Smooth muscle cell (in vitro differentiated cells): ENCODE results near the gene SETD4. TPM values are rescaled to one million over a fixed set of nuclear protein-coding genes. Genes with fewer than 3 reads are reported as not detected.

Experiments
- DNase-seq: peaks from one replicate; lab custom pipeline; 2025; ENCODE audit not compliant: unreplicated experiment; lab: John Stamatoyannopoulos, UW
- H2AFZ ChIP-seq: fragments of 200-600 bp; sonication (generic); 2 replicates; pipeline ENCODE4 v1.6.0; 2016; ENCODE audit warnings: antibody characterized with exemption, low read depth, mild to moderate bottlenecking
- H3F3A ChIP-seq: fragments of 200-600 bp; sonication (generic); 2 replicates; pipeline ENCODE4 v1.6.0; 2017; ENCODE audit warnings: antibody characterized with exemption, low read depth
- H3K27ac ChIP-seq: fragments of 200-600 bp; sonication (generic); 2 replicates; pipeline ENCODE4 v1.5.1; 2016; ENCODE audit warnings: low read depth, mild to moderate bottlenecking
- H3K27me3 ChIP-seq: fragments of 200-600 bp; sonication (generic); 2 replicates; pipeline ENCODE4 v1.6.1; 2016; ENCODE audit warnings: low read depth, mild to moderate bottlenecking
- H3K36me3 ChIP-seq: fragments of 200-600 bp; sonication (generic); 2 replicates; pipeline ENCODE4 v1.5.1; 2016; ENCODE audit warnings: low read depth
- H3K4me1 ChIP-seq: fragments of 200-600 bp; sonication (generic); 2 replicates; pipeline ENCODE4 v1.5.1; 2016; ENCODE audit warnings: low read depth
- H3K4me2 ChIP-seq: fragments of 200-600 bp; sonication (generic); 2 replicates; pipeline ENCODE4 v1.6.0; 2016; ENCODE audit warnings: mild to moderate bottlenecking
- H3K4me3 ChIP-seq: fragments of 200-600 bp; sonication (generic); 2 replicates; pipeline ENCODE4 v1.5.1; 2016; ENCODE audit warnings: mild to moderate bottlenecking
- H3K79me2 ChIP-seq: fragments of 200-600 bp; sonication (generic); 2 replicates; pipeline ENCODE4 v1.6.0; 2016; ENCODE audit warnings: low read depth, mild to moderate bottlenecking
- H3K9ac ChIP-seq: fragments of 200-600 bp; sonication (generic); 2 replicates; pipeline ENCODE4 v1.6.0; 2016; ENCODE audit warnings: low read depth
- H3K9me3 ChIP-seq: fragments of 200-600 bp; sonication (generic); replicated peaks from 2 replicates; pipeline ENCODE4 v1.5.1; 2016; ENCODE audit warnings: low read depth
- H4K20me1 ChIP-seq: fragments of 200-600 bp; sonication (generic); 2 replicates; pipeline ENCODE4 v1.6.0; 2016; ENCODE audit warnings: low read depth
- WGBS: methylation state at CpG from one replicate; pipeline ENCODE4 v1.1.7; 2016; ENCODE audit warnings: low lambda C conversion rate; 5-methylcytosine and 5-hydroxymethylcytosine counted together
- polyA plus RNA-seq: library from polyadenylated mRNA; unstranded; fragments of >200 nt; fragmentation: Nextera tagmentation; extraction: Ambion mirVana; gene quantifications from 2 replicates; pipeline ENCODE4 v1.2.1, GENCODE V29; 2016
- total RNA-seq: library from RNA; depleted of rRNA; stranded (reverse); fragments of >200 nt; gene quantifications from 2 replicates; pipeline ENCODE4 v1.2.3, GENCODE V29; 2014
- TF ChIP-seq, protein P1 (sequence below): fragments of 200-600 bp; sonication (generic); IDR thresholded peaks from 2 replicates; pipeline ENCODE4 v1.5.1; 2017; ENCODE audit warnings: borderline replicate concordance, mild to moderate bottlenecking, antibody characterized with exemption; ENCODE audit not compliant: insufficient read depth, poor library complexity, severe bottlenecking

SETD4 gene
- total and polyA plus RNA-seq, 2 experiments from 2014 or later = 10.0 to 18.7 TPM

DNA sequence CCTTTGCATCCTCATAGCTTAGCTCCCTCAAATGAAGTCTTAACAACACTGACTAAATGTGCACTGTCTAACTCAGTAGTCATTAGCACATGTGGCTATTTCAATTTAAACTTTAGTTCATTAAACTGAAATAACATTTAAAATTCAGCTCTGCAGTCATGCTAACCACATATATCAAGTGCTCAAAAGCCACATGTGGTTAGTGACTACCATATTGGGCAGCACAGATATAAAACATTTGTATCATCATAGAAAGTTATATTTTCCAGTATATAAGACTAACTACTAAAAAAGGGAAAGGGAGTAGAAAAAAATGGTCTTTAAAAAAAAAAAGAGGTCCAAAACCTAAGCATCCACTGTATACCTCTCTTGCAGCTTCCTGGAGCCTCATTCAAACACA is 64.1 kb downstream of the SETD4 start:
- no peak overlapping the region for H3K4me2 ChIP-seq
- no peak overlapping the region for H2AFZ ChIP-seq
- H3K79me2 ChIP-seq = no peaks in the 10 kb centered on the region
- no peaks in the 10 kb centered on the region for H3K4me1 ChIP-seq
- no peak overlapping the region for H3K4me3 ChIP-seq
- peaks cover 26% of the 10 kb centered on the region for H3K27me3 ChIP-seq
- H3K36me3 ChIP-seq = no peaks in the 10 kb centered on the region
- H3K9ac ChIP-seq = no peak overlapping the region
- no peak for DNase-seq
- TF ChIP-seq, protein P1, sequence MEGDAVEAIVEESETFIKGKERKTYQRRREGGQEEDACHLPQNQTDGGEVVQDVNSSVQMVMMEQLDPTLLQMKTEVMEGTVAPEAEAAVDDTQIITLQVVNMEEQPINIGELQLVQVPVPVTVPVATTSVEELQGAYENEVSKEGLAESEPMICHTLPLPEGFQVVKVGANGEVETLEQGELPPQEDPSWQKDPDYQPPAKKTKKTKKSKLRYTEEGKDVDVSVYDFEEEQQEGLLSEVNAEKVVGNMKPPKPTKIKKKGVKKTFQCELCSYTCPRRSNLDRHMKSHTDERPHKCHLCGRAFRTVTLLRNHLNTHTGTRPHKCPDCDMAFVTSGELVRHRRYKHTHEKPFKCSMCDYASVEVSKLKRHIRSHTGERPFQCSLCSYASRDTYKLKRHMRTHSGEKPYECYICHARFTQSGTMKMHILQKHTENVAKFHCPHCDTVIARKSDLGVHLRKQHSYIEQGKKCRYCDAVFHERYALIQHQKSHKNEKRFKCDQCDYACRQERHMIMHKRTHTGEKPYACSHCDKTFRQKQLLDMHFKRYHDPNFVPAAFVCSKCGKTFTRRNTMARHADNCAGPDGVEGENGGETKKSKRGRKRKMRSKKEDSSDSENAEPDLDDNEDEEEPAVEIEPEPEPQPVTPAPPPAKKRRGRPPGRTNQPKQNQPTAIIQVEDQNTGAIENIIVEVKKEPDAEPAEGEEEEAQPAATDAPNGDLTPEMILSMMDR = no peak
- no peaks in the 10 kb centered on the region for H4K20me1 ChIP-seq
- H3K9me3 ChIP-seq = no peaks in the 10 kb centered on the region
- no peaks in the 10 kb centered on the region for H3F3A ChIP-seq
- no peak overlapping the region for H3K27ac ChIP-seq

DNA sequence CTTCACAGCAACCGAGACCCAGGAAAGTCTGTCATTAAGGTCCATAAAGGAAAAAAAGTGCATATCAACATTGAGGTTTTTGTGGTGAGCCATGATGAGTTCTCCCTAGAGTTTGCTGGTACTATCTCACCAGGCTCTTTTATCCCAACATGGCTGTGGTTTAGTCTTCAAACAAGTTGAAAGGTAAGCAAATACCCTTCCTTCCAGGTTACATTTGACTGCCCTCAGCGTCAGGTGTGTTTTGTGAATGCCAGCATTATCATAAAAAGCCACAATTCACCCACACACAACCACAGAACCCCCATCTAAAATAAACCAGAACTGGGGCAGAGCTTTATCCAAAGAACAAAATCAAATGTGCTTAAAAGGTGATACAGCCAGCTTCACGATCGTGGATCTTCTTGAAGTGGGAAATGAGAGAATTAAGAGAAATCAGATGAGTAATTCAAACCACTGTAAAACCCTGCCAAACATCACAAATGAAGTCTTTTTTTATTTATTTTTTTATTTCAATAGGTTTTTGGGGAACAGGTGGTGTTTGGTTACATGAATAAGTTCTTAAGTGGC is 64.7 kb downstream of the SETD4 start:
- Histone ChIP-seq H3K4me1 (no peaks in the 10 kb centered on the region), H3K9me3 (no peaks in the 10 kb centered on the region), H4K20me1 (no peaks in the 10 kb centered on the region), H3K9ac (no peak overlapping the region), H3K4me2 (no peak overlapping the region), H3K27ac (no peak overlapping the region), H3F3A (no peaks in the 10 kb centered on the region), H3K36me3 (no peaks in the 10 kb centered on the region), H3K79me2 (no peaks in the 10 kb centered on the region), H3K27me3 (peaks cover 20% of the 10 kb centered on the region), H3K4me3 (no peak overlapping the region), H2AFZ (no peak overlapping the region)
- 62% methylated on average over 4 of the region's 4 CpGs for WGBS
- TF ChIP-seq, protein P1 = no peak
- no peak for DNase-seq

GRCh38 chr21:35994613-35995012 is 65.7 kb downstream of the SETD4 start:
- H4K20me1 ChIP-seq = no peaks in the 10 kb centered on the region
- no peak for DNase-seq
- peaks cover 14% of the 10 kb centered on the region for H3K27me3 ChIP-seq
- H3F3A ChIP-seq = no peaks in the 10 kb centered on the region
- H3K79me2 ChIP-seq = no peaks in the 10 kb centered on the region
- no peak overlapping the region for H3K4me2 ChIP-seq
- 56% methylated on average over 4 of the region's 4 CpGs for WGBS
- no peak overlapping the region for H3K4me3 ChIP-seq
- no peaks in the 10 kb centered on the region for H3K4me1 ChIP-seq
- no peaks in the 10 kb centered on the region for H3K9me3 ChIP-seq
- H3K9ac ChIP-seq = no peak overlapping the region
- TF ChIP-seq, protein P1 = no peak
- H2AFZ ChIP-seq = no peak overlapping the region
- H3K27ac ChIP-seq = no peak overlapping the region
- no peaks in the 10 kb centered on the region for H3K36me3 ChIP-seq

GRCh38 chr21:35993875-35994490 is 66.3 kb downstream of the SETD4 start:
- Histone ChIP-seq H3K9me3 (no peaks in the 10 kb centered on the region), H3K4me2 (no peak overlapping the region), H2AFZ (no peak overlapping the region), H3F3A (no peaks in the 10 kb centered on the region), H3K36me3 (no peaks in the 10 kb centered on the region), H3K4me1 (no peaks in the 10 kb centered on the region), H3K4me3 (no peak overlapping the region), H4K20me1 (no peaks in the 10 kb centered on the region), H3K27ac (no peak overlapping the region), H3K79me2 (no peaks in the 10 kb centered on the region), H3K27me3 (peaks cover 12% of the 10 kb centered on the region), H3K9ac (no peak overlapping the region)
- TF ChIP-seq, protein P1 = no peak
- DNase-seq = no peak
- 82% methylated on average over 3 of the region's 3 CpGs for WGBS
